Fibroblast of lung (primary cell): Measurements from ENCODE around the gene SMR3A.

Experiments used
- CTCF ChIP-seq, 2 donors: IDR thresholded peaks in 1 of 2; conservative IDR thresholded peaks in 1 of 2; 1 replicate in 1 of 2; 2 replicates in 1 of 2; pipeline ENCODE4 v1.5.1; 2011 to 2012; ENCODE audit warnings: low read length in 2 of 2, control low read depth in 1 of 2, inconsistent platforms in 1 of 2, low read depth in 1 of 2, mild to moderate bottlenecking in 1 of 2
- EZH2 ChIP-seq: IDR thresholded peaks from 2 replicates; pipeline ENCODE4 v1.5.1; 2012; ENCODE audit warnings: low read length, control low read depth, mild to moderate bottlenecking; ENCODE audit errors: missing control alignments

- TF ChIP-seq EZH2 = no peak
- no peak for TF ChIP-seq CTCF (conservative IDR thresholded peaks at IDR 0.05 in 1 of 2, IDR thresholded peaks at IDR 0.05 in 1 of 2; ENCODE audit: low read depth in 1 of 2, low read length in 2 of 2)
Measured at GRCh38 chr4:70326052-70326451, 34.5 kb upstream of the SMR3A start.
